Progenitor cell of endocrine pancreas (in vitro differentiated cells): ENCODE measurements around the gene MX1. TPM values are rescaled to one million over a fixed set of nuclear protein-coding genes. Genes with fewer than 3 reads are reported as not detected.

Source experiments
- DNase-seq: peaks from one replicate; pipeline ENCODE4 v3.0.0; 2021; ENCODE audit warnings: low spot score; ENCODE audit not compliant: unreplicated experiment
- H3K27ac Mint-ChIP-seq: 2 replicates; pipeline ENCODE4 v1.8.0; 2021; ENCODE audit warnings: mild to moderate bottlenecking, moderate library complexity, mixed read lengths
- H3K27me3 Mint-ChIP-seq: 2 replicates; pipeline ENCODE4 v1.8.0; 2021; ENCODE audit warnings: mixed read lengths
- H3K36me3 Mint-ChIP-seq: 2 replicates; pipeline ENCODE4 v1.8.0; 2022; ENCODE audit warnings: mixed read lengths; ENCODE audit not compliant: insufficient read depth
- H3K4me1 Mint-ChIP-seq: 2 replicates; pipeline ENCODE4 v1.8.0; 2021; ENCODE audit warnings: low read depth, mixed read lengths
- H3K4me3 Mint-ChIP-seq: 2 replicates; pipeline ENCODE4 v1.8.0; 2021; ENCODE audit warnings: low read depth, mild to moderate bottlenecking, moderate library complexity, mixed read lengths
- H3K9me3 Mint-ChIP-seq: 2 replicates; pipeline ENCODE4 v1.8.0; 2021; ENCODE audit warnings: low read depth, mixed read lengths
- CTCF ChIP-seq: fragments of 200-600 bp; sonication (generic); IDR thresholded peaks from one replicate; pipeline ENCODE4 v1.5.0; 2021; ENCODE audit warnings: antibody characterized with exemption, mild to moderate bottlenecking; ENCODE audit not compliant: unreplicated experiment
- total RNA-seq: library from RNA; stranded (reverse); gene quantifications from 2 replicates; pipeline ENCODE4 v1.2.1, GENCODE V29; 2021

Gene MX1
- total RNA-seq, 1 donor from 2014 or later: 2.1 TPM

- Mint-ChIP-seq H3K36me3 (no peaks in the 10 kb centered on the region), H3K27ac (no peak overlapping the region), H3K4me1 (peaks cover 2% of the 10 kb centered on the region), H3K27me3 (peaks cover 8% of the 10 kb centered on the region), H3K9me3 (no peaks in the 10 kb centered on the region), H3K4me3 (no peak overlapping the region)
- DNase-seq: no peak
- TF ChIP-seq CTCF: no peak
Observed at GRCh38 chr21:41442481-41443186, 16.6 kb downstream of the MX1 start.

DNA sequence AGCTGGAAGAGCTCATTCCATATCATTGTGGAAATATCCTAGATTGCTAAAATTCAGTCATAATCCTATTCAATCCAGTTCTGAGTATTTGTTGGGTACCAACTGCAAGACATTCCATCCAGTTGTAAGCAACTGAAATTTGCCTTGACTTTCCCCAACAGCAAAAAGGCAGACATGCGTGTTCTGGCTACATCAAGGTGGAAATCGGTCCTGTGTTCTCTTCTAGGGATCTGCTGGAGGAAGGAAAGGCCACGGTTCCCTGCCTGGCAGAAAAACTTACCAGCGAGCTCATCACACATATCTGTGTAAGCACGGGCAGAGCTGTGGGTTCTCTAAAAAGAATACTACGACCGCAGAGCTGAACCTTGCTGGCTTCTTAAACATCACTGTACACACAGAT is 17.5 kb downstream of the MX1 start:
- peaks cover 8% of the 10 kb centered on the region for H3K27me3 Mint-ChIP-seq
- no peaks in the 10 kb centered on the region for H3K9me3 Mint-ChIP-seq
- no peak overlapping the region for H3K4me3 Mint-ChIP-seq
- no peaks in the 10 kb centered on the region for H3K36me3 Mint-ChIP-seq
- TF ChIP-seq CTCF: no peak
- H3K4me1 Mint-ChIP-seq: no peaks in the 10 kb centered on the region
- no peak for DNase-seq
- H3K27ac Mint-ChIP-seq: no peak overlapping the region

DNA sequence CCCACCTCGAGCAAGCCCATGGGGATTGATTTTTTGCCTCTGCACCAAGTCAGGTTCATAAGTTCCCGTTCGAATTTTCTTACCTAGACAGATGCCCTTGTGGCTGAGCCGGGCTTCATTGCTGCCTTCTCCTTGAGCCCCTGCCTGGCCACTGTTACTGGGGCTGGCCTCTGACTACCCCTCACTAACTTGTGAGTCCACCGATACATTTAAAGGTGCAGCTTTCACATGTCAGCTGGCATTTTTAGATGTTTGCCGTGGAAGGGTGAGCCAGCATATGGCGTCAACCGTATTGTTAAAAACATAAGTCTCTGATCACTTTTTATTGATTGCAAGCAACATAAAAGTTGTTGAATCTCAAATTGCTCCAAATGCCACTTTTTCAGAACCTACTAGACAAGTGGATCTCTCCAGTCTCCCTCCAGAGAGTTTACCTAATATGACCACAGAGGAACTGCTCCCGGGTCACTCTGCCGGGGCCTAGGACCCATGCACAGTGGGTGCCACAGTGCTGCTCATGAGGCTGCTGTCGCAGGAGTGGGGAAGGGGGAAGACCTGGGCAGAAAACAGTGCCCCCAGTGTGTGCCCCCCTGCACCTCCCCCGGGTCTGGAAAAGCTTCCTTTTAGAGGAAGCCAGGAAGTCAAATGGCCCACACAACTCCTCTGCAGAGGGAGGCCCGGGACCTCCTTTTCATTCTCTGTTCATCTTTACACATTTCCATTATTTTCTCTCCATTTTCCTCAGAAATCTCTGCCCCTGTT is 18.8 kb downstream of the MX1 start:
- Mint-ChIP-seq H3K9me3 (no peaks in the 10 kb centered on the region), H3K36me3 (no peaks in the 10 kb centered on the region), H3K27me3 (peaks cover 8% of the 10 kb centered on the region), H3K4me1 (no peaks in the 10 kb centered on the region), H3K4me3 (no peak overlapping the region), H3K27ac (no peak overlapping the region)
- no peak for DNase-seq
- no peak for TF ChIP-seq CTCF

DNA sequence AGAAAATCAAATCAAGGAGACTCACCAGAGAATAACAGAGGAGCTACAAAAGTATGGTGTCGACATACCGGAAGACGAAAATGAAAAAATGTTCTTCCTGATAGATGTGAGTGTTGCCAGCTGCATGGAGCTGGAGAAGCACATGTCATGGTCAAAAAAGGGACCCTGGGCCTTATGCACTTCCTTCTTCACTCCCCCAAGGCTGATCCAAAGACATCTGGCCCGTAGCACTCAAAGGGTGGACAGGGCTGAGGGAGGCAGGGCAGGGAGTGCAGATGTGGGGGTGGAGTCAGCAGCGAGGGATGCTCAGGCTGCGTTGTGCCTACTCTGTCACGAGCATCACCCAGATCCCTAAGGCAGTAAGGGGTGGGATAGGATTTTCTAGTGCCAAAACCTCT is 19.4 kb downstream of the MX1 start:
- TF ChIP-seq CTCF: no peak
- Mint-ChIP-seq H3K9me3 (no peaks in the 10 kb centered on the region), H3K27me3 (peaks cover 8% of the 10 kb centered on the region), H3K36me3 (no peaks in the 10 kb centered on the region), H3K4me1 (no peaks in the 10 kb centered on the region), H3K27ac (no peak overlapping the region), H3K4me3 (no peak overlapping the region)
- DNase-seq: no peak

DNA sequence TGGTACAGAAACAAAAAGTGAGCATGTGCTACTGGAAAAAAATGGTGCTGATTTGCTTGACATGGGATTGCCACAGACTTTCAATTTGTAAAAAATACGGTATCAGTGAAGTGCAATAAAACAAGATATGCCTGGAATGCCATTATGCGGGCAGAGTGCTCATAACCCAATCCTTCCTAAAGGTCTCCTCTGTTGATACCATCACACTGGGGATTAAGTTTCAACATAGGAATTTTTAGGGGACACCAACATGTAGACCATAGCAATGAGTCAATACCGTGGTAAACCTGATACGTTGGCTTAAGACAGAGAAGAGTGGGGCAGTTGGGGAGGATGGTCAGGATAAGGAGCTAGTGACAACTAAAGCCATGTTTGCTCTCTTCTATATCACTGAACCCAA is 20.5 kb downstream of the MX1 start:
- no peak for TF ChIP-seq CTCF
- Mint-ChIP-seq H3K36me3 (no peaks in the 10 kb centered on the region), H3K4me3 (no peak overlapping the region), H3K4me1 (no peaks in the 10 kb centered on the region), H3K9me3 (no peaks in the 10 kb centered on the region), H3K27ac (no peak overlapping the region), H3K27me3 (peaks cover 8% of the 10 kb centered on the region)
- DNase-seq: no peak
